A172 (cell line): ENCODE results near the gene NIPBL. TPM values are rescaled to one million over a fixed set of nuclear protein-coding genes. Genes with fewer than 3 reads are reported as not detected.
"Not testable (repeated sequence)": the region's sequence is repeated elsewhere in the genome, so short reads cannot be mapped to it uniquely, and the experiment has no call there.

ENCODE experiments used
- DNase-seq: peaks from one replicate; pipeline ENCODE4 v3.0.0-alpha.2; 2015; ENCODE audit warnings: low spot score
- total RNA-seq: library from RNA; depleted of rRNA; stranded (reverse); fragments of >200 nt; shearing (Covaris generic); gene quantifications from 2 replicates; pipeline ENCODE4 v1.2.3, GENCODE V29; 2014

Gene NIPBL
- total RNA-seq, 1 experiment from 2014 or later = 12.3 TPM

- DNase-seq = no peak
Observed at GRCh38 chr5:36879274-36880033, 2.9 kb downstream of the NIPBL start.

GRCh38 chr5:36880761-36881160, 4.2 kb downstream of the NIPBL start:
- no peak for DNase-seq

- no peak for DNase-seq
Observed at GRCh38 chr5:36881304-36881703, 4.7 kb downstream of the NIPBL start.

GRCh38 chr5:36881807-36882206, 5.2 kb downstream of the NIPBL start:
- DNase-seq = no peak

- no peak for DNase-seq
Observed at GRCh38 chr5:36882250-36882649, 5.7 kb downstream of the NIPBL start.

- no peak for DNase-seq
Observed at GRCh38 chr5:36883894-36884462, 7.4 kb downstream of the NIPBL start.

GRCh38 chr5:36885149-36885548, 8.6 kb downstream of the NIPBL start:
- DNase-seq = no peak

GRCh38 chr5:36885566-36886485, 9.3 kb downstream of the NIPBL start:
- no peak for DNase-seq

- DNase-seq = no peak
Observed at GRCh38 chr5:36886791-36887190, 10.2 kb downstream of the NIPBL start.

GRCh38 chr5:36887532-36887931, 11.0 kb downstream of the NIPBL start:
- no peak for DNase-seq

GRCh38 chr5:36888303-36888702, 11.7 kb downstream of the NIPBL start:
- no peak for DNase-seq

GRCh38 chr5:36889264-36889663, 12.7 kb downstream of the NIPBL start:
- no peak for DNase-seq

GRCh38 chr5:36891266-36891665, 14.7 kb downstream of the NIPBL start:
- DNase-seq = no peak

- DNase-seq = not testable (repeated sequence)
Observed at GRCh38 chr5:36892085-36892830, 15.7 kb downstream of the NIPBL start.

- no peak for DNase-seq
Observed at GRCh38 chr5:36894954-36895353, 18.4 kb downstream of the NIPBL start.

- DNase-seq = no peak
Observed at GRCh38 chr5:36896476-36896875, 19.9 kb downstream of the NIPBL start.

GRCh38 chr5:36897616-36898015, 21.0 kb downstream of the NIPBL start:
- no peak for DNase-seq

GRCh38 chr5:36899860-36900259, 23.3 kb downstream of the NIPBL start:
- DNase-seq = no peak

- no peak for DNase-seq
Observed at GRCh38 chr5:36900283-36900682, 23.7 kb downstream of the NIPBL start.

- not testable (repeated sequence) for DNase-seq
Observed at GRCh38 chr5:36901077-36901476, 24.5 kb downstream of the NIPBL start.

GRCh38 chr5:36901856-36902255, 25.3 kb downstream of the NIPBL start:
- no peak for DNase-seq

GRCh38 chr5:36902353-36902752, 25.8 kb downstream of the NIPBL start:
- DNase-seq = no peak
